OCI-LY3 (cell line): ENCODE data around the gene PALLD.

ENCODE experiments used
- H2AFZ ChIP-seq: fragments of 200-600, 300-600 bp; shearing (Covaris generic); 2 replicates; pipeline ENCODE4 v1.6.0; 2014; ENCODE audit warnings: antibody characterized with exemption, low read depth, low read length
- H3K27ac ChIP-seq: fragments of 200-600, 300-600 bp; sonication (generic); 2 replicates; pipeline ENCODE4 v1.5.1; 2014; ENCODE audit warnings: mild to moderate bottlenecking, low read length, moderate library complexity, mixed read lengths
- H3K27me3 ChIP-seq: fragments of 200-600, 300-600 bp; sonication (generic); 2 replicates; pipeline ENCODE4 v1.6.1; 2014; ENCODE audit warnings: low read depth, low read length, mixed read lengths
- H3K36me3 ChIP-seq: fragments of 200-600, 300-600 bp; sonication (generic); replicated peaks from 2 replicates; pipeline ENCODE3; 2014; ENCODE audit warnings: low read depth, low read length, mixed read lengths
- H3K4me1 ChIP-seq: fragments of 300-600, 200-600 bp; sonication (generic); 2 replicates; pipeline ENCODE4 v1.6.1; 2014; ENCODE audit warnings: low read length, mixed read lengths
- H3K4me2 ChIP-seq: fragments of 200-600, 300-600 bp; sonication (generic); 2 replicates; pipeline ENCODE4 v1.6.1; 2014; ENCODE audit warnings: low read length, mixed read lengths
- H3K4me3 ChIP-seq: fragments of 300-600, 200-600 bp; sonication (generic); 2 replicates; pipeline ENCODE4 v1.5.1; 2014; ENCODE audit warnings: antibody characterized with exemption, mild to moderate bottlenecking, low read length, moderate library complexity
- H3K79me2 ChIP-seq: fragments of 300-600, 200-600 bp; shearing (Covaris generic); 2 replicates; pipeline ENCODE4 v1.6.1; 2014; ENCODE audit warnings: mild to moderate bottlenecking, low read length, mixed read lengths
- H3K9ac ChIP-seq: fragments of 300-600, 200-600 bp; shearing (Covaris generic); 2 replicates; pipeline ENCODE4 v1.6.0; 2014; ENCODE audit warnings: mild to moderate bottlenecking, low read length, moderate library complexity
- H3K9me3 ChIP-seq: fragments of 200-600, 300-600 bp; shearing (Covaris generic); 2 replicates; pipeline ENCODE4 v1.6.1; 2014; ENCODE audit warnings: low read length, mixed read lengths; ENCODE audit not compliant: insufficient read depth
- H4K20me1 ChIP-seq: fragments of 200-600, 300-600 bp; sonication (generic); 2 replicates; pipeline ENCODE4 v1.6.1; 2016; ENCODE audit warnings: low read length, mixed read lengths; ENCODE audit not compliant: insufficient read depth
- CTCF ChIP-seq: fragments of 200-600, 300-600 bp; sonication (generic); IDR thresholded peaks from 2 replicates; pipeline ENCODE4 v1.5.1; 2014; ENCODE audit warnings: antibody characterized with exemption, low read length, low read depth
- EZH2phosphoT487 ChIP-seq: fragments of 200-600 bp; shearing (Covaris generic); IDR thresholded peaks from 2 replicates; pipeline ENCODE4 v1.6.1; 2018; ENCODE audit warnings: antibody characterized with exemption, mixed run types, low read depth

The PALLD gene

GRCh38 chr4:168705121-168705520, 208.3 kb downstream of the PALLD start:
- TF ChIP-seq CTCF: no peak
- no peaks in the 10 kb centered on the region for H3K9me3 ChIP-seq
- H3K36me3 ChIP-seq: no peaks in the 10 kb centered on the region
- no peak overlapping the region for H3K9ac ChIP-seq
- no peaks in the 10 kb centered on the region for H3K79me2 ChIP-seq
- H4K20me1 ChIP-seq: no peaks in the 10 kb centered on the region
- H3K4me2 ChIP-seq: no peak overlapping the region
- no peak overlapping the region for H3K4me3 ChIP-seq
- H2AFZ ChIP-seq: no peak overlapping the region
- no peaks in the 10 kb centered on the region for H3K4me1 ChIP-seq
- H3K27me3 ChIP-seq: peaks cover 21% of the 10 kb centered on the region
- H3K27ac ChIP-seq: no peak overlapping the region

- no peaks in the 10 kb centered on the region for H3K9me3 ChIP-seq
- no peak overlapping the region for H3K4me3 ChIP-seq
- H3K36me3 ChIP-seq: no peaks in the 10 kb centered on the region
- no peak overlapping the region for H3K9ac ChIP-seq
- H3K27ac ChIP-seq: no peak overlapping the region
- H2AFZ ChIP-seq: no peak overlapping the region
- H4K20me1 ChIP-seq: no peaks in the 10 kb centered on the region
- H3K4me1 ChIP-seq: peaks cover 6% of the 10 kb centered on the region; the same call in 1 of the 2 replicates
- H3K27me3 ChIP-seq: peaks cover 12% of the 10 kb centered on the region
- no peak overlapping the region for H3K4me2 ChIP-seq
- TF ChIP-seq EZH2phosphoT487 (no peak), CTCF (no peak)
- no peaks in the 10 kb centered on the region for H3K79me2 ChIP-seq
Measured at GRCh38 chr4:168707205-168707604, 210.4 kb downstream of the PALLD start.

GRCh38 chr4:168708108-168708507, 211.3 kb downstream of the PALLD start:
- peaks cover 15% of the 10 kb centered on the region for H3K27me3 ChIP-seq
- no peaks in the 10 kb centered on the region for H3K9me3 ChIP-seq
- H3K27ac ChIP-seq: no peak overlapping the region
- no peak for TF ChIP-seq EZH2phosphoT487
- TF ChIP-seq CTCF: no peak
- no peak overlapping the region for H2AFZ ChIP-seq
- H3K9ac ChIP-seq: no peak overlapping the region
- no peak overlapping the region for H3K4me3 ChIP-seq
- H3K4me2 ChIP-seq: no peak overlapping the region
- H4K20me1 ChIP-seq: no peaks in the 10 kb centered on the region
- H3K79me2 ChIP-seq: no peaks in the 10 kb centered on the region
- no peaks in the 10 kb centered on the region for H3K36me3 ChIP-seq
- peaks cover 6% of the 10 kb centered on the region; the same call in 1 of the 2 replicates for H3K4me1 ChIP-seq

GRCh38 chr4:168710353-168710946, 213.6 kb downstream of the PALLD start:
- TF ChIP-seq CTCF (peak; percentile 96), EZH2phosphoT487 (no peak)
- H3K9me3 ChIP-seq: no peaks in the 10 kb centered on the region

More at GRCh38 chr4:168710353-168710946, 213.6 kb downstream of the PALLD start:
- peaks cover 18% of the 10 kb centered on the region for H3K27me3 ChIP-seq
- no peaks in the 10 kb centered on the region for H3K36me3 ChIP-seq
- no peak overlapping the region for H2AFZ ChIP-seq
- peaks cover 6% of the 10 kb centered on the region; the same call in 1 of the 2 replicates for H3K4me1 ChIP-seq
- no peaks in the 10 kb centered on the region for H3K79me2 ChIP-seq
- no peak overlapping the region for H3K4me2 ChIP-seq
- no peak overlapping the region; the same call in 1 of the 2 replicates for H3K9ac ChIP-seq
- H3K27ac ChIP-seq: no peak overlapping the region
- no peak overlapping the region for H3K4me3 ChIP-seq
- no peaks in the 10 kb centered on the region for H4K20me1 ChIP-seq
